HG02970 (cell line): ENCODE results near the gene HECW1.

Experiments used
- ATAC-seq: cut with Tn5 transposase; IDR thresholded peaks from one replicate; pipeline ENCODE4 v1.9.1; 2021; ENCODE audit warnings: mild to moderate bottlenecking, moderate library complexity, moderate number of reproducible peaks; ENCODE audit not compliant: unreplicated experiment, low FRiP score

HECW1 gene

GRCh38 chr7:43395351-43395750 lies 282.9 kb downstream of the HECW1 start:
- no peak for ATAC-seq

GRCh38 chr7:43396187-43396740 lies 283.8 kb downstream of the HECW1 start:
- no peak for ATAC-seq

- ATAC-seq, result no peak
These were observed 286.4 kb downstream of the HECW1 start for GRCh38 chr7:43398831-43399230.

- no peak for ATAC-seq
These were observed 293.5 kb downstream of the HECW1 start for GRCh38 chr7:43405948-43406347.

GRCh38 chr7:43406961-43407360 lies 294.5 kb downstream of the HECW1 start:
- no peak for ATAC-seq

GRCh38 chr7:43408981-43409380 lies 296.5 kb downstream of the HECW1 start:
- no peak for ATAC-seq

GRCh38 chr7:43417455-43417854 lies 305.0 kb downstream of the HECW1 start:
- ATAC-seq, result no peak

- no peak for ATAC-seq
These were observed 318.0 kb downstream of the HECW1 start for GRCh38 chr7:43430411-43430810.

- ATAC-seq, result no peak
These were observed 318.7 kb downstream of the HECW1 start for GRCh38 chr7:43431020-43431595.

GRCh38 chr7:43433639-43434038 lies 321.2 kb downstream of the HECW1 start:
- no peak for ATAC-seq

- no peak for ATAC-seq
These were observed 324.6 kb downstream of the HECW1 start for GRCh38 chr7:43437001-43437400.

GRCh38 chr7:43438897-43439479 lies 326.5 kb downstream of the HECW1 start:
- ATAC-seq, result no peak

GRCh38 chr7:43439631-43440401 lies 327.4 kb downstream of the HECW1 start:
- ATAC-seq, result no peak

GRCh38 chr7:43441231-43442130 lies 329.0 kb downstream of the HECW1 start:
- no peak for ATAC-seq

- ATAC-seq, result no peak
These were observed 330.9 kb downstream of the HECW1 start for GRCh38 chr7:43443381-43443780.

- ATAC-seq, result no peak
These were observed 332.5 kb downstream of the HECW1 start for GRCh38 chr7:43444711-43445578.

- ATAC-seq, result no peak
These were observed 337.1 kb downstream of the HECW1 start for GRCh38 chr7:43449577-43449976.

- no peak for ATAC-seq
These were observed 338.4 kb downstream of the HECW1 start for GRCh38 chr7:43450894-43451293.

- peak; percentile 66 for ATAC-seq
These were observed 342.6 kb downstream of the HECW1 start for GRCh38 chr7:43454936-43455518.
